K562 (cell line): ENCODE measurements around the gene GALNT18. TPM values are rescaled to one million over a fixed set of nuclear protein-coding genes. Genes with fewer than 3 reads are reported as not detected.

Experiments used
- AFF4 ChIP-seq: sonication (generic); formaldehyde crosslinking; IDR thresholded peaks from 2 replicates; pipeline ENCODE4 v1.8.0; 2023; ENCODE audit warnings: mild to moderate bottlenecking, missing genetic modification reagents
- EP400 ChIP-seq: fragments of 450-650 bp; IDR thresholded peaks from 2 replicates; pipeline ENCODE4 v1.6.1; 2017; ENCODE audit warnings: antibody characterized with exemption, mild to moderate bottlenecking, moderate library complexity
- HNRNPLL ChIP-seq: fragments of 200-400 bp; formaldehyde crosslinking; IDR thresholded peaks from 2 replicates; pipeline ENCODE4 v1.6.1; 2017; ENCODE audit warnings: low read length, low read depth, mild to moderate bottlenecking; ENCODE audit not compliant: poor library complexity, severe bottlenecking
- RBM22 ChIP-seq: fragments of 200-400 bp; formaldehyde crosslinking; IDR thresholded peaks from 2 replicates; pipeline ENCODE4 v1.6.1; 2018; ENCODE audit warnings: low read length, low read depth; ENCODE audit not compliant: poor library complexity, severe bottlenecking
- ZNF511 ChIP-seq: sonication (generic); formaldehyde crosslinking; IDR thresholded peaks from 2 replicates; pipeline ENCODE4 v1.8.0; 2022; ENCODE audit warnings: mild to moderate bottlenecking, missing genetic modification reagents
- polyA plus RNA-seq, 8 experiments: library from polyadenylated mRNA; depleted of rRNA in 4 of 8; stranded (reverse) in 5 of 8; unstranded in 3 of 8; fragments of >200 nt; fragmentation: Nextera tagmentation in 2 of 8; fragmentation: Illumina TruSeq in 1 of 8; extraction: Ambion mirVana in 2 of 8; extraction: Trizol in 1 of 8; gene quantifications; 2 replicates each; pipeline versions ENCODE4 v1.2.1 to v1.2.3, GENCODE V29; 2011 to 2014; ENCODE audit warnings: inconsistent platforms in 1 of 8, missing spikeins in 1 of 8
- total RNA-seq, 7 experiments: library from RNA; depleted of rRNA in 6 of 7; stranded (reverse); fragments of >200 nt in 6 of 7; fragmentation: Illumina TruSeq in 2 of 7; extraction: Trizol in 2 of 7; gene quantifications; 2 replicates each; pipeline versions ENCODE4 v1.2.1 to v1.2.3, GENCODE V29; 2011 to 2021; ENCODE audit warnings: low replicate concordance in 1 of 7

Gene GALNT18
- total and polyA plus RNA-seq, 9 of the 15 experiments (the other 6 are each of a cell fraction or from before 2014, with no cell fraction given): not detected

GRCh38 chr11:11444804-11445131, 177.0 kb downstream of the GALNT18 start (continued):
- TF ChIP-seq AFF4 (CRISPR knock-in tag): no peak
- TF ChIP-seq HNRNPLL: no peak
- TF ChIP-seq RBM22: no peak
- no peak for TF ChIP-seq ZNF511 (CRISPR knock-in tag)
- no peak for TF ChIP-seq EP400
- TF ChIP-seq, all 486 proteins: peak for 0
